Myometrial cell (primary cell): ENCODE results near the gene TARDBP. TPM values are rescaled to one million over a fixed set of nuclear protein-coding genes. Genes with fewer than 3 reads are reported as not detected.

Experiments used
- total RNA-seq: library from RNA; depleted of rRNA; stranded (reverse); fragments of >200 nt; gene quantifications from 2 replicates; pipeline ENCODE4 v1.2.3, GENCODE V29; 2015

Gene TARDBP
- 33.2 and 36.7 TPM in 2 replicates for total RNA-seq

DNA sequence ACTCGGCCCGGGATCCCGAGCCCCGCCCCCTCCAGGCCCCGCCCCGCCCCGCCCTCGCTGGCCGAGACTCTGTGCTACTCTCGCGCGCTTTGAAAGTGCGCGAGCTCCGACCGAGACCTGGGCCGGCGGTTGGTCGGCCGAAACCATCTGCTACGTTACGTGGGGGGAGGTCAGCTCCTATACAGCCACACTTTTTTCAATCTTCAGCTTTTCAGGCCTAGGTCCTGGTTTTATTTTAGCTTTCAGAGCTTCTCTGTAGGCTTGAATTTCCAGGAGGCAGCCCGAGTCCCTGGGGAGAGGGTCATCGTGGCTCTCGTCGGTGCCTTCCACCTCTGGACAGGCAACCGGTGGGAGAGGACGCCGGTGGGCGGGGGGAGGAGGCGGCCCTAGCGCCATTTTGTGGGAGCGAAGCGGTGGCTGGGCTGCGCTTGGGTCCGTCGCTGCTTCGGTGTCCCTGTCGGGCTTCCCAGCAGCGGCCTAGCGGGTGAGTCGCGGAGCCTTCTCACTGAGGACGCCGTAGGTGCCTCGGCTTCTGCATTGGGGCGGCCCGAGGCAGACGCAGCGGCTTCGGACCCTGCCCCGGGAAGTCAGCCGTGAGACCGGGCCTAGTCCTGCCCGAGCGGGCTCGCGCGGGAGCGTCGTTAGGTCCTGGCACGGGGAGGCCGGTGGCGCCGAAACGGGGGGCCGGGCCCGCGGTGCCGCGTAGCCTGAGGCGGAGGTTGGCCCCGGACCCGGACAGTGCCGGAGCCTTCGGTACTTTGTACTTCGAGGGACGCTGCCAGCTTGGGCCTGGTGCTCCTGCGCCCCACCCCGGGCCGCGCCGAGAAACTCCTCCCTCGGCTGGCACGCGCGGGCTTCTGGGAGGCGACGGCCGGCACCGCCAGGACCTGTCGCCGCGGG, at the start of gene TARDBP:
Gene TARDBP (plus strand): TSS at position 395 of the 900 bp plus-strand sequence. CDS start 1,074 bp downstream, outside the sequence.

DNA sequence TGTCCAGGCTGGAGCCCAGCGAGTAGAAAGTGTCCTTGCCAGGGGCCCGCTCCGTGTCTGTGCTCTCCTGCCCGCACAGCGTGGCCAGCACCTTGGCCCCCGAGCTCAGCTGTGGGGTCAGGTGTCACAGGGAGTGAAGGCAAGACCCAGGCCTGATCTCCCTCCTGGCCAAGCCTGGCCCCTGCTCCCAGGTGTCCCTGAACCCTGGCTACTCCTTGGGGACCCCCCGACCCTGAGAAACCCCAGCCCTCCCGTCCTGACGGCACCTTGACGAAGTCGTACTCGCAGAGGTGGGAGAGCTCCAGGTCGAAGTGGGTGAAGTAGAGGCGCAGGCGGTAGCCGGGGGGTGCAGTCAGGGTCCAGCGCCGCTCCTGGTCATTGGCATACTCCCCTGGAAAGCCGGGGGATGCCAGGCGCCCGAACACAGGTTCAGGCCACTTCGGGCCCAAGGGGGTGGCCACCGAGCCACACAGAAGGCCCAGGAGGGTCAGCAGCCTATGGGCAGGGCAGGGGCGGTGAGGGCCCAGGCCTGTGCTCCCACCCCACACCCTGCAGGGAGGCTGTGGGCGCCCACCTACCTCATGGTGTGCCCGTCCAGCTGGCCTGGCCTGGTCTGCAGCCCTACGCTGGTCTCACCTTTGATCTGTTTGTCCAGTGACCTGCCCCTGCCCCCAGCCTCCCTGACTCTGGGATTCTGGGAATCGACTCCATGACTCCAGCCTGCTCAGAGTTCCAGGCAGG, 34.3 kb downstream of the TARDBP start, which contains the start of gene MASP2:
Gene MASP2 (minus strand): TSS at position 615 of the 741 bp plus-strand sequence. CDS start 32 bp downstream, at position 583.

DNA sequence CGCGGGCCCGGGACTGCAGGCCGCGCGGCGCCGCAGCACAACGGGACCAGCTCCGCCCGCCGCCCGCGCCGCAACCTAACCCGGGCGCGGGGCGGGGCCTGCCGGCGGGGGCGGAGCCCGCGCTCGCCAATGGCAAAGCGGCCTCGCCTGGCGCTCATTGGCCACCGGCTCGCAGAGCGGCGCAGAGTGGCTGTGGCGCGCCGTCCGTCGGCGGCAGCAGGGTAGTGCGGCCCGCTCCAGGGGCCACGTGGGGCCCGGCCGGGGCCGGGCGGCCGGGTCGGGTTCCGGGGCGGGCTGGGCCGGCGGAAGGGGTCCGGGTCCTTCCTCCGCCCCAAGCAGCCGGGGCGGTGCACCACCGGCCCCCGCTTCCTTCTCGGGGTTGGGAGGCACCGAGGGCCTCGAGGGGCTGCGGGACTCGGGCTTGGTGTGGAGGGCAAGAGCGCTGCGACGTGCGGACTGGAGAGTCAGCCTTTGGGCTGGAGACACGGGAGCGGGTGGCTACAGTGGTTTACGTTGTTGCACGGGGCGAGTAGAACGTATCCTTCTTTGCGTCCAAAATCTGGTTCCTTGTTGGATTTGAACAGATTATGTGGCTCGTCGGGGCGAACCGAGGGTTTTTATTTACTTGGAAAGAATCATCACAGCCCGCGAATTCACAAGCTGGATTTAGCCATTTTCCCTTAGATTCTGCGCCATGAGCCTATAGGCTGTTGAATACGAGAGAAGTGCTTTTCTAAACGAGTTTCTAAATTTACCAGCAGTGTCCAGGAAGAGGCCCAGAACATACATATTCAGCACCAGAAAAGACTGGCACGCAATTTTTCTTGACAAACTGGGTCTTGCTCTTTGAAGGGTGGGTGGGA, 47.7 kb downstream of the TARDBP start, which contains the start of gene SRM:
Gene SRM (minus strand): TSS at position 51 of the 863 bp plus-strand sequence. CDS start 75 bp downstream, outside the sequence.

Other genes with a start within 250 kb of the TARDBP start
- gene CASZ1, start 216.0 kb upstream of the TARDBP start, total RNA-seq = 0.18 TPM in 1 of 2 replicates, not detected in the other
- not detected in 2 replicates for gene MASP2, start 34.6 kb downstream of the TARDBP start, total RNA-seq
- 75.0 and 86.5 TPM in 2 replicates for gene SRM, start 47.4 kb downstream of the TARDBP start, total RNA-seq
- 34.9 and 54.8 TPM in 2 replicates for gene EXOSC10, start 87.2 kb downstream of the TARDBP start, total RNA-seq
- gene ANGPTL7, start 176.7 kb downstream of the TARDBP start, total RNA-seq = not detected in 2 replicates
- gene MTOR, start 249.9 kb downstream of the TARDBP start, total RNA-seq = 30.3 and 33.7 TPM in 2 replicates